GM12878 (cell line): Measurements from ENCODE around the gene FAM90A1. TPM values are rescaled to one million over a fixed set of nuclear protein-coding genes. Genes with fewer than 3 reads are reported as not detected.
A peak's percentile ranks its signal among the peaks of the same experiment; 100 is the strongest.
"Not testable (repeated sequence)": the region's sequence is repeated elsewhere in the genome, so short reads cannot be mapped to it uniquely, and the experiment has no call there.

Experiments
- ATAC-seq: fragments of 200-7000 bp; cut with Tn5 transposase; 3 replicates; pipeline ENCODE4 v1.9.1; 2020; ENCODE audit warnings: mild to moderate bottlenecking, moderate library complexity
- BruUV-seq: library from RNA; stranded (reverse); fragments of 400-500 nt; replicated peaks from 2 replicates; lab custom pipeline; 2021; lab: Mats Ljungman, UMichigan
- CTCF ChIA-PET: fragments of 300-600 bp; sonication (Branson Sonifier 250); formaldehyde crosslinking; extraction: SDS; loops from one replicate; lab custom pipeline; 2021; ENCODE audit warnings: inconsistent platforms; lab: Yijun Ruan, JAX
- POLR2A ChIA-PET: fragments of 350-600 bp; formaldehyde crosslinking; extraction: SDS; loops from one replicate; lab custom pipeline; 2021; ENCODE audit warnings: inconsistent platforms; lab: Charles Lee
- RAD21 ChIA-PET: fragments of 300-600 bp; sonication (Branson Sonifier 250); formaldehyde crosslinking; loops from one replicate; lab custom pipeline; 2023; ENCODE audit warnings: antibody characterized with exemption; ENCODE audit not compliant: unreplicated experiment; lab: Charles Lee
- SMC1A ChIA-PET: fragments of 300-600 bp; sonication (Branson Sonifier 250); formaldehyde crosslinking; loops from one replicate; lab custom pipeline; 2023; ENCODE audit not compliant: unreplicated experiment, uncharacterized antibody; lab: Charles Lee
- DNase-seq: peaks from one replicate; pipeline ENCODE4 v3.0.0-alpha.2; 2011; ENCODE audit warnings: low read depth, low spot score
- FAIRE-seq: peaks from 3 replicates; lab custom pipeline; 2011; peaks lifted over from hg19 to GRCh38; lab: Jason Lieb, UNC
- H2AFZ ChIP-seq: 2 replicates; pipeline ENCODE4 v1.6.0; 2011; ENCODE audit warnings: low read depth, low read length, control low read depth; ENCODE audit not compliant: control insufficient read depth
- H3K27ac ChIP-seq: 2 replicates; pipeline ENCODE4 v1.5.1; 2011; ENCODE audit warnings: control low read depth; ENCODE audit not compliant: control insufficient read depth, insufficient read depth
- H3K27me3 ChIP-seq, 2 experiments: replicated peaks in 1 of 2; 2 replicates each; pipeline versions ENCODE4 v1.6.0 to v1.6.1; 2011; ENCODE audit warnings: low read length in 1 of 2; ENCODE audit not compliant: control insufficient read depth in 2 of 2, insufficient read depth in 2 of 2
- H3K36me3 ChIP-seq, 2 experiments: 2 replicates each; pipeline ENCODE4 v1.5.1; 2011; ENCODE audit warnings: low read length in 1 of 2; ENCODE audit not compliant: control insufficient read depth in 2 of 2, insufficient read depth in 2 of 2
- H3K4me1 ChIP-seq: 2 replicates; pipeline ENCODE4 v1.6.1; 2011; ENCODE audit warnings: mild to moderate bottlenecking, low read length, moderate library complexity, mixed read lengths; ENCODE audit not compliant: control insufficient read depth, insufficient read depth
- H3K4me2 ChIP-seq: 2 replicates; pipeline ENCODE4 v1.6.0; 2011; ENCODE audit warnings: control low read depth; ENCODE audit not compliant: control insufficient read depth, insufficient read depth
- H3K4me3 ChIP-seq: fragments of 200-600 bp; sonication (generic); 2 replicates; pipeline ENCODE4 v1.5.1; 2016
- H3K79me2 ChIP-seq: 2 replicates; pipeline ENCODE4 v1.6.0; 2011; ENCODE audit warnings: low read length; ENCODE audit not compliant: control insufficient read depth, insufficient read depth
- H3K9ac ChIP-seq: 2 replicates; pipeline ENCODE4 v1.8.0; 2011; ENCODE audit warnings: low read length, control low read depth, mixed read lengths; ENCODE audit not compliant: control insufficient read depth, insufficient read depth
- H3K9me3 ChIP-seq: replicated peaks from 3 replicates; pipeline ENCODE4 v1.5.1; 2011; ENCODE audit warnings: mild to moderate bottlenecking, low read length; ENCODE audit not compliant: control insufficient read depth, insufficient read depth
- H4K20me1 ChIP-seq: 2 replicates; pipeline ENCODE4 v1.6.0; 2011; ENCODE audit not compliant: control insufficient read depth, insufficient read depth
- BCL11A ChIP-seq: IDR thresholded peaks from 2 replicates; pipeline ENCODE4 v1.6.1; 2011; ENCODE audit warnings: low read depth, low read length
- DPF2 ChIP-seq: fragments of 450-650 bp; IDR thresholded peaks from 2 replicates; pipeline ENCODE4 v1.6.1; 2017; ENCODE audit warnings: mild to moderate bottlenecking
- EED ChIP-seq: sonication (generic); IDR thresholded peaks from 2 replicates; pipeline ENCODE4 v1.6.1; 2016; ENCODE audit warnings: antibody characterized with exemption, low read depth
- JUND ChIP-seq: IDR thresholded peaks from 2 replicates; pipeline ENCODE4 v1.6.1; 2012; ENCODE audit warnings: low read depth, mild to moderate bottlenecking, low read length, improper control_type of control experiment, moderate library complexity
- MEF2B ChIP-seq: fragments of 450-650 bp; IDR thresholded peaks from 2 replicates; pipeline ENCODE4 v1.6.1; 2018; ENCODE audit warnings: mild to moderate bottlenecking, moderate library complexity; ENCODE audit not compliant: partially characterized antibody, poor library complexity, severe bottlenecking
- NR2F1 ChIP-seq: fragments of 450-650 bp; conservative IDR thresholded peaks from 2 replicates; pipeline ENCODE4 v1.6.1; 2017; ENCODE audit warnings: mild to moderate bottlenecking
- WGBS: methylation state at CpG from one replicate; pipeline ENCODE4 v1.1.6; 2016; ENCODE audit warnings: low lambda C conversion rate; ENCODE audit not compliant: insufficient replicate concordance, insufficient coverage; ENCODE audit errors: missing lambda C conversion rate; 5-methylcytosine and 5-hydroxymethylcytosine counted together
- in situ Hi-C: fragments of 300-500 bp; cut with MboI; formaldehyde crosslinking; loops from 9 replicates; pipeline ENCODE4 v1.14.3; 2018; ENCODE audit warnings: mixed read lengths
- intact Hi-C: fragments of 100-400 bp; cut with micrococcal nuclease; formaldehyde crosslinking; loops from one replicate; pipeline ENCODE4 v1.14.2; 2022; ENCODE audit not compliant: unreplicated experiment
- polyA plus RNA-seq, 11 experiments: library from polyadenylated mRNA; depleted of rRNA in 4 of 11; unstranded in 6 of 11; stranded (reverse) in 5 of 11; fragments of >200 nt; fragmentation: Nextera tagmentation in 4 of 11; fragmentation: Illumina TruSeq in 1 of 11; extraction: Ambion mirVana in 4 of 11; extraction: Trizol in 1 of 11; gene quantifications; 1 replicate in 1 of 11; 2 replicates in 10 of 11; pipeline versions ENCODE4 v1.2.1 to v1.2.3, GENCODE V29; 2011 to 2016; ENCODE audit warnings: inconsistent platforms in 2 of 11, missing spikeins in 2 of 11, low read depth in 1 of 11
- total RNA-seq, 4 experiments: library from RNA; depleted of rRNA in 3 of 4; stranded (reverse); fragments of >200 nt in 3 of 4; fragmentation: Illumina TruSeq in 1 of 4; extraction: Trizol in 1 of 4; gene quantifications; 2 replicates each; pipeline versions ENCODE4 v1.2.1 to v1.2.3, GENCODE V29; 2013 to 2021

Gene FAM90A1
- total and polyA plus RNA-seq, 10 of the 15 experiments (the other 5 are each of a cell fraction or from before 2014, with no cell fraction given): 0.09 to 0.85 (median 0.46) TPM

DNA sequence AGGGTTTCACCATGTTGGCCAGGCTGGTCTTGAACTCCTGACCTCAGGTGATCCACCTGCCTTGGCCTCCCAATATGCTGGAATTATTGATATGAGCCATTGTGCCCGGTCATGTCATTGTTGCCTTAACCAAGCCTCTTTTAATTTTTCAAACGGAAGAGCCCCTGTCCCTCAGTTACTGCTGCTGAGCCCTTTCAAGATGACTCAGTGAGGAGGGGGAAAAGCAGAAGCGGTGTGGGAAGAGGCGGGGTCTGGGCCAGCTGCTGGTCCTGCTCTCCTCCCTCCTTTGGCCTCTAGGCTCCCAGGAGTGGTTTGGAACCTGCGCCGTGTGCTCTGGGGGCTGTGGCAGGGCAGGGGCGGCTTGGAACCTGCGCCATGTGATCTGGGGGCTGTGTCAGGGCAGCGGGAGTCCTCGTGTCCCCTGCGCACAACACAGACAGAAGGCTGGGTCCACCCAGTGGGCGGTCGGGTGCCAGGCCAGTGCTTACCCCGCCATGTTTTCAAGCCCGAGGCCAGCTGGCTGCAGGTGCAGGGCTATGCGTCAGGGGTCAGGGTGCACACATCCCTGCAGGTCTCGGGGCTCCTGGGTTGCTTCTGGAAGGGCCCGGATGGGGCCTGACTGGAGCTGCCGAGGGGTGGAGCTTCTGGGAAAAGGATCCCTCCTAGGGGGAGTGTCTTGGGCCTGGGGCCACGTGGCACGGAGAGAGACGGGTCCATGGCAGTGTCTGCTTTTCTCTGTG lies at the start of gene FAM90A1 (continued):
- TF ChIP-seq JUND (peak; percentile 65; the same call in 1 of the 2 replicates), NR2F1 (peak; percentile 60; the same call in 1 of the 2 replicates), BCL11A (peak; percentile 44; the same call in 1 of the 2 replicates), MEF2B (peak; percentile 17), DPF2 (peak; percentile 70), EED (peak; percentile 37; the same call in 1 of the 2 replicates)
- TF ChIP-seq, all 136 proteins: peak for 23; not testable (repeated sequence) for 113

GRCh38 chr12:8276397-8276796 lies 49.0 kb upstream of the FAM90A1 start:
- H3K9ac ChIP-seq, intact Hi-C loops, H3K4me2 ChIP-seq, BruUV-seq, H3K79me2 ChIP-seq, ATAC-seq, H3K36me3 ChIP-seq, H3K9me3 ChIP-seq, CTCF ChIA-PET, H2AFZ ChIP-seq, FAIRE-seq, H3K27me3 ChIP-seq, POLR2A ChIA-PET, H3K4me1 ChIP-seq, H4K20me1 ChIP-seq, RAD21 ChIA-PET, H3K4me3 ChIP-seq, DNase-seq, SMC1A ChIA-PET, H3K27ac ChIP-seq: not testable (repeated sequence)
- in situ Hi-C loops: loop anchor here (25.0 kb wide), 1 partner anchor 111 kb away; no protein-coding TSS in a partner anchor
- WGBS: 0% methylated on average over 1 of the region's 2 CpGs

DNA sequence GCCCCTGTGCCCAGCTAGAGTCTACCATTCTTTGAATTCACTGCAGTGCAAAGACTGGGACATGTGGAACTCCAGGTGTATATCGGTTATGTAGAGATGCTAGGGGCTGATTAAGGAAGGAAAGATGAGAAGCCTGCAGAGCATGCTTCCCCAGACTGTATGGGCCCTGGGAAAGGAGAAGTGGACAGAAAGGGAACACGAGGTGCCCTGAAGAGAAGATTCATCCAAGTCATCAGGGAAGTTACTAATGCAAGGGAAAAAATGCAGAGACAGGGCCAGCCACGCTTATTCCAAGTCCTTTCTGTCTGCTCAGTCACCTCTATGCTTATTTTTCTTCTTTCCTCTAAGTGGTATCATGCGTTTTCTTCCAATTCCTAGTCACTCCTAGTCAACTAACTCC lies 39.3 kb upstream of the FAM90A1 start:
- DNase-seq, H3K36me3 ChIP-seq, H3K4me2 ChIP-seq, H2AFZ ChIP-seq, BruUV-seq, H3K27ac ChIP-seq, H3K79me2 ChIP-seq, CTCF ChIA-PET, ATAC-seq, RAD21 ChIA-PET, intact Hi-C loops, H3K9ac ChIP-seq, POLR2A ChIA-PET, H3K4me1 ChIP-seq, H3K4me3 ChIP-seq, FAIRE-seq, H3K9me3 ChIP-seq, SMC1A ChIA-PET, in situ Hi-C loops, H4K20me1 ChIP-seq, H3K27me3 ChIP-seq: not testable (repeated sequence)
- WGBS: 3% methylated on average over 4 of the region's 4 CpGs

GRCh38 chr12:8264236-8264635 lies 36.8 kb upstream of the FAM90A1 start:
- H3K4me3 ChIP-seq, H2AFZ ChIP-seq, ATAC-seq, POLR2A ChIA-PET, H3K79me2 ChIP-seq, BruUV-seq, H3K9ac ChIP-seq, H3K4me1 ChIP-seq, H3K27ac ChIP-seq, RAD21 ChIA-PET, CTCF ChIA-PET, DNase-seq, H3K9me3 ChIP-seq, intact Hi-C loops, FAIRE-seq, H3K36me3 ChIP-seq, H3K27me3 ChIP-seq, H4K20me1 ChIP-seq, SMC1A ChIA-PET, in situ Hi-C loops, H3K4me2 ChIP-seq: not testable (repeated sequence)
- WGBS: 19% methylated on average over 7 of the region's 7 CpGs
